ENCODE results near the gene P2RX3.

- TF ChIP-seq CTCF (conservative IDR thresholded peaks at IDR 0.05) (no peak), EZH2 (IDR thresholded peaks at IDR 0.05; ENCODE audit: low read depth) (no peak)
These were observed 36.3 kb upstream of the P2RX3 start for GRCh38 chr11:57301711-57302423.

Measured in PC-9 (cell line).